ENCODE measurements around the gene SOCS7. TPM values are rescaled to one million over a fixed set of nuclear protein-coding genes. Genes with fewer than 3 reads are reported as not detected.

Gene SOCS7
- total RNA-seq, 1 experiment from 2014 or later: 83.6 TPM

GRCh38 chr17:38440614-38441397 lies 89.2 kb downstream of the SOCS7 start:
- peaks cover 29% of the 10 kb centered on the region for H3K27me3 Mint-ChIP-seq (ENCODE audit: unreplicated experiment)
- H3K36me3 Mint-ChIP-seq (ENCODE audit: insufficient read depth, unreplicated experiment): no peaks in the 10 kb centered on the region
- intact Hi-C loops (cut with micrococcal nuclease; ENCODE audit: unreplicated experiment): loop anchor here (5.0 kb wide), 1 partner anchor 226 kb away; no protein-coding TSS in a partner anchor
- BruUV-seq (replicated peaks): no TSS peak
- CTCF ChIA-PET: interaction anchor here (1.0 to 3.6 kb wide), 6 partner anchors 11 to 44 kb away, joined by 3 to 24 read pairs (median 6); partner anchors contain the start of gene ARHGAP23
- no peak overlapping the region for H3K27ac Mint-ChIP-seq (ENCODE audit: unreplicated experiment)
- H3K9me3 Mint-ChIP-seq (ENCODE audit: low read depth, unreplicated experiment): no peaks in the 10 kb centered on the region
- no peak overlapping the region for H3K4me3 Mint-ChIP-seq (ENCODE audit: low read depth, unreplicated experiment)
- peaks cover 19% of the 10 kb centered on the region for H3K4me1 Mint-ChIP-seq (ENCODE audit: low read depth, unreplicated experiment)
- no peak for DNase-seq
- TF ChIP-seq CTCF (IDR thresholded peaks at IDR 0.05; ENCODE audit: unreplicated experiment): no peak

GRCh38 chr17:38441429-38442061 lies 89.9 kb downstream of the SOCS7 start:
- no peak for TF ChIP-seq CTCF (IDR thresholded peaks at IDR 0.05; ENCODE audit: unreplicated experiment)
- H3K9me3 Mint-ChIP-seq (ENCODE audit: low read depth, unreplicated experiment): no peaks in the 10 kb centered on the region
- H3K27ac Mint-ChIP-seq (ENCODE audit: unreplicated experiment): no peak overlapping the region
- H3K4me1 Mint-ChIP-seq (ENCODE audit: low read depth, unreplicated experiment): peaks cover 19% of the 10 kb centered on the region
- H3K36me3 Mint-ChIP-seq (ENCODE audit: insufficient read depth, unreplicated experiment): no peaks in the 10 kb centered on the region
- CTCF ChIA-PET: interaction anchor here (0.5 to 3.6 kb wide), 9 partner anchors 11 to 1641 kb away, joined by 3 to 24 read pairs (median 3); partner anchors contain the start of gene ARHGAP23
- no peak overlapping the region for H3K4me3 Mint-ChIP-seq (ENCODE audit: low read depth, unreplicated experiment)
- intact Hi-C loops (cut with micrococcal nuclease; ENCODE audit: unreplicated experiment): loop anchor here (5.0 kb wide), 1 partner anchor 226 kb away; no protein-coding TSS in a partner anchor
- peaks cover 27% of the 10 kb centered on the region for H3K27me3 Mint-ChIP-seq (ENCODE audit: unreplicated experiment)
- DNase-seq: no peak
- BruUV-seq (replicated peaks): no TSS peak

- intact Hi-C loops (cut with micrococcal nuclease; ENCODE audit: unreplicated experiment): loop anchor here (5.0 kb wide), 1 partner anchor 225 kb away; no protein-coding TSS in a partner anchor
- Mint-ChIP-seq H3K9me3 (ENCODE audit: low read depth, unreplicated experiment) (no peaks in the 10 kb centered on the region), H3K36me3 (ENCODE audit: insufficient read depth, unreplicated experiment) (no peaks in the 10 kb centered on the region), H3K4me1 (ENCODE audit: low read depth, unreplicated experiment) (peaks cover 23% of the 10 kb centered on the region), H3K4me3 (ENCODE audit: low read depth, unreplicated experiment) (no peak overlapping the region), H3K27me3 (ENCODE audit: unreplicated experiment) (peaks cover 27% of the 10 kb centered on the region), H3K27ac (ENCODE audit: unreplicated experiment) (no peak overlapping the region)
- no TSS peak for BruUV-seq (replicated peaks)
- TF ChIP-seq CTCF (IDR thresholded peaks at IDR 0.05; ENCODE audit: unreplicated experiment): no peak
- CTCF ChIA-PET: interaction anchor here (0.5 to 3.6 kb wide), 10 partner anchors 10 to 1640 kb away, joined by 3 to 24 read pairs (median 4); partner anchors contain the start of gene ARHGAP23
- no peak for DNase-seq
Measured at GRCh38 chr17:38442548-38442947, 90.9 kb downstream of the SOCS7 start.

DNA sequence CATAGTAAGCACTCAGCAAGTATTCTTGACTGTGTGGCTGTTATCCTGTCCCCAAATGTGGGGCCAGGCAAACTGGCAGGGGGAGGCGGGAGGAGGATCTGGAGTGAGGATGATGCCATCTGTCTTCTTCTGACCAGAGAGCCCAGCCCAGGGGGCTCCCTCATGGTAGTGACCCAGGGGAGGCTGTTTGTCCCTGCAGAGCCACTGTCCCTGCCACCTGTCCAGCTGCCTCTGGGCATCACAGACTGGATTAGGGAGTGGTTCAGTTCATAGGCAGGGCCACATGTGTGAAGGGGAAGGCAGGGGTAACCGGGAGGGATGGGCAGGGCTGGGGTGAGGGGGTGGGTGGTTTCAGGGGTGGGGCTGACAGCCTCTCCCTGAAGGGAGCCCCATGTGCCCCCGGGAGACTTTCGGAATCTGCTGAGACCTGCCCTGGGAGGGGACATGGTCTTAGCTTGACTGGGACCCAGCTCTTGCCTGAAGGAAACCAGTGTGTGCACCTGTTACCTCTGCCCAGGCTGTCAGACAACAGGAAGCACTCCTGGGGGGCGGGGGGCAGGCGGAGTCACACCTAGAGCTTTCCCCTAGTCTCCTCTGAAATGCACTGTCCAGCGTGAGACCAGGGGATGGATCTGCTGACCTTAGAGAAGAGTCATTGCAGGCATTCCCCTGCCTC lies 91.8 kb downstream of the SOCS7 start:
- Mint-ChIP-seq H3K36me3 (ENCODE audit: insufficient read depth, unreplicated experiment) (no peaks in the 10 kb centered on the region), H3K9me3 (ENCODE audit: low read depth, unreplicated experiment) (no peaks in the 10 kb centered on the region), H3K27ac (ENCODE audit: unreplicated experiment) (no peak overlapping the region), H3K4me3 (ENCODE audit: low read depth, unreplicated experiment) (no peak overlapping the region), H3K27me3 (ENCODE audit: unreplicated experiment) (peaks cover 27% of the 10 kb centered on the region), H3K4me1 (ENCODE audit: low read depth, unreplicated experiment) (peaks cover 32% of the 10 kb centered on the region)
- intact Hi-C loops (cut with micrococcal nuclease; ENCODE audit: unreplicated experiment): loop anchor here (1.0 to 5.0 kb wide), 4 partner anchors 20 to 224 kb away; no protein-coding TSS in a partner anchor
- no peak for TF ChIP-seq CTCF (IDR thresholded peaks at IDR 0.05; ENCODE audit: unreplicated experiment)
- no TSS peak for BruUV-seq (replicated peaks)
- CTCF ChIA-PET: interaction anchor here (0.6 to 3.6 kb wide), 11 partner anchors 9 to 220 kb away, joined by 3 to 24 read pairs (median 4); no protein-coding TSS in a partner anchor
- DNase-seq: peak; percentile 44

Data from Calu3 (cell line).